Activated T-cell treated with anti-CD3 and anti-CD28 coated beads, Interleukin-2, amount 50 U/mL, for 72 hours (primary cell): Measurements from ENCODE around the gene AIG1. TPM values are rescaled to one million over a fixed set of nuclear protein-coding genes. Genes with fewer than 3 reads are reported as not detected.

Experiments used
- ATAC-seq, 2 donors: fragments of 150-1000 bp; cut with Tn5 transposase; replicated peaks in 1 of 2; 2 replicates each; pipeline ENCODE4 v1.10.0; 2021; ENCODE audit warnings: moderate library complexity in 2 of 2, mild to moderate bottlenecking in 1 of 2
- DNase-seq, 2 donors: peaks; one replicate each; pipeline ENCODE4 v3.0.0; 2021 to 2022; ENCODE audit warnings: mixed read lengths in 1 of 2
- H3K27ac Mint-ChIP-seq: one replicate; pipeline ENCODE4 v1.8.0; 2022; ENCODE audit warnings: mild to moderate bottlenecking, moderate library complexity, mixed read lengths
- H3K27me3 Mint-ChIP-seq: one replicate; pipeline ENCODE4 v1.8.0; 2022; ENCODE audit warnings: low read depth, mixed read lengths
- H3K36me3 Mint-ChIP-seq, 2 donors: one replicate each; pipeline ENCODE4 v1.8.0; 2022; ENCODE audit warnings: mixed read lengths in 2 of 2, mild to moderate bottlenecking in 1 of 2; ENCODE audit not compliant: insufficient read depth in 2 of 2
- H3K4me1 Mint-ChIP-seq: one replicate; pipeline ENCODE4 v1.8.0; 2022; ENCODE audit warnings: low read depth, mixed read lengths
- H3K4me3 Mint-ChIP-seq, 2 donors: one replicate each; pipeline ENCODE4 v1.8.0; 2022; ENCODE audit warnings: mild to moderate bottlenecking in 2 of 2, mixed read lengths in 2 of 2, moderate library complexity in 2 of 2
- H3K9me3 Mint-ChIP-seq, 2 donors: one replicate each; pipeline ENCODE4 v1.8.0; 2022; ENCODE audit warnings: mixed read lengths in 2 of 2
- total RNA-seq, 2 donors: library from RNA; stranded (reverse); gene quantifications; one replicate each; pipeline ENCODE4 v1.2.3, GENCODE V29; 2022

AIG1 gene
- total RNA-seq, 2 donors from 2014 or later: 23.8 to 28.2 TPM

- no peak overlapping the region for H3K4me3 Mint-ChIP-seq
Observed at GRCh38 chr6:143107911-143108761, 47.4 kb downstream of the AIG1 start.

DNA sequence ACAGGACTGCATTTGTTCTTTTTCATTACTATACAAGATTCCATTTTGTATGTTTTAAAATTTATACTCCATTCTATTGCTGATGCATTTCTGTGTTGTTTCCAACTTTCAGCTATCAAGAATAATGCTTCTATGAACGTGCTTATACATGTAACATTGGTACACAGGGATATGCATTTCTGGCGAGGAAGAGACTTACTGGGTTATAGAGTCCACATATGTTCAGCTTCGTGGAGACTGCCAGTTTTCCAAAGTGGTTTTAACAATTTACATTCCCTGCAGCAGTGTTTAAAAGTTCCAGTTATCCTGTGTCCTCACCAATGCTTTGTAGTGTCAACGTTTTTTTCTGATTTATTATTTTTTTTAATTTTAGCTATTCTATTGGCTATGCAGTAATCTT lies 48.5 kb downstream of the AIG1 start:
- Mint-ChIP-seq H3K27ac (no peak overlapping the region), H3K36me3 (peaks cover 0 to 2% of the 10 kb centered on the region in 2 donors)
- no peak for ATAC-seq

More at GRCh38 chr6:143107911-143108761, 47.4 kb downstream of the AIG1 start:
- no peak for DNase-seq
- Mint-ChIP-seq H3K27me3 (no peaks in the 10 kb centered on the region), H3K27ac (no peak overlapping the region), H3K9me3 (peaks cover 0 to 2% of the 10 kb centered on the region in 2 donors), H3K4me1 (peaks cover 18% of the 10 kb centered on the region), H3K36me3 (peaks cover 0 to 2% of the 10 kb centered on the region in 2 donors)
- ATAC-seq: no peak

GRCh38 chr6:143110572-143110971 lies 49.9 kb downstream of the AIG1 start:
- peaks cover 0 to 2% of the 10 kb centered on the region in 2 donors for H3K36me3 Mint-ChIP-seq
- no peak overlapping the region for H3K27ac Mint-ChIP-seq
- H3K4me3 Mint-ChIP-seq: no peak overlapping the region
- ATAC-seq (no peak), DNase-seq (no peak)
- peaks cover 12% of the 10 kb centered on the region for H3K4me1 Mint-ChIP-seq
- no peaks in the 10 kb centered on the region for H3K27me3 Mint-ChIP-seq
- no peaks in the 10 kb centered on the region for H3K9me3 Mint-ChIP-seq

More for the DNA sequence above, 48.5 kb downstream of the AIG1 start:
- no peak for DNase-seq
- Mint-ChIP-seq H3K4me1 (peaks cover 12% of the 10 kb centered on the region), H3K4me3 (no peak overlapping the region), H3K9me3 (no peaks in the 10 kb centered on the region), H3K27me3 (no peaks in the 10 kb centered on the region)

DNA sequence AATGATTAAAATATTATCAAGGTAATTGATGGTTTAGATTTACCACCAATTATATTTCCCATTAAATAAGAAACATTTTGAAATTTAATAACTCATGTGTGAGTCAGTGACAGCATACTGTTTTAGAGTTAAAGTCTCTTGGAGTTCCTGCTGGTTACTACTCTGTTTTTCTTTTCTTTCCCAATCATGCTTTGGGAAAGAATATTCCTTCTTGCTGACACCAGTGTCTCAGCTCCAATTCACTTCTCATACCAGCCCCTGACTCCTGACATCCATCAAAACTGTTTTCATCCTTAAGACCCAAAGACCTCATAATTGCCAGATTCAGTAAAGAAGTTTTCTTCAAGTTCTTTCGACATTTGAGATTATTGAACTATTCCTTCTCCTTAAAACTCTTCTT lies 50.3 kb downstream of the AIG1 start:
- ATAC-seq (no peak), DNase-seq (no peak)
- H3K4me3 Mint-ChIP-seq: no peak overlapping the region
- no peak overlapping the region for H3K27ac Mint-ChIP-seq
- H3K36me3 Mint-ChIP-seq: peaks cover 0 to 2% of the 10 kb centered on the region in 2 donors
- peaks cover 12% of the 10 kb centered on the region for H3K4me1 Mint-ChIP-seq
- no peaks in the 10 kb centered on the region for H3K27me3 Mint-ChIP-seq
- no peaks in the 10 kb centered on the region for H3K9me3 Mint-ChIP-seq

DNA sequence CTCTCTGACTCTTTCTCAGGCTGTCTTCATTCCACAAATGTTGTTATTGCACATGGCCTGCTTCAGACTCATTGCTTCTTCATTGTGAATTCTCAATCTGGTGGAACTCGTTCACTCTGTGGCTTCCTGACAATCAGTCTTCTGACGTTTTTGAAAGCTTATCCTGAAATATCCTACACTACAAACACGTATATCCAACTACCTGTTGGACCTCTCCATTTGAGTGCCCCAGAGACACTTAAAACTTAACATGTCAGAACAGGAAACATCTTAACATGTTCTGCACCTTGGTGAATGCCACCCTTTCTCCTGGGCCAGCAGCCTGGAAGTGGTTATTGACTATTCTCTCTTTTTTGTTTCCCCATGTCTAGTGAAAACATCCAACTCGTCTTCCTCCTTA lies 50.8 kb downstream of the AIG1 start:
- ATAC-seq: no peak
- Mint-ChIP-seq H3K9me3 (peaks cover 2 to 3% of the 10 kb centered on the region in 2 donors), H3K27ac (no peak overlapping the region), H3K4me3 (no peak overlapping the region), H3K27me3 (no peaks in the 10 kb centered on the region), H3K4me1 (peaks cover 12% of the 10 kb centered on the region), H3K36me3 (peaks cover 0 to 3% of the 10 kb centered on the region in 2 donors)
- no peak for DNase-seq

GRCh38 chr6:143112084-143112768 lies 51.5 kb downstream of the AIG1 start:
- no peak overlapping the region for H3K27ac Mint-ChIP-seq
- H3K27me3 Mint-ChIP-seq: no peaks in the 10 kb centered on the region
- H3K4me3 Mint-ChIP-seq: no peak overlapping the region
- H3K4me1 Mint-ChIP-seq: peaks cover 12% of the 10 kb centered on the region
- ATAC-seq (peak; percentile 66 to 77), DNase-seq (no peak)
- H3K36me3 Mint-ChIP-seq: peaks cover 0 to 6% of the 10 kb centered on the region in 2 donors
- H3K9me3 Mint-ChIP-seq: peaks cover 3 to 5% of the 10 kb centered on the region in 2 donors

- Mint-ChIP-seq H3K4me3 (no peak overlapping the region), H3K27ac (no peak overlapping the region), H3K9me3 (peaks cover 3 to 5% of the 10 kb centered on the region in 2 donors), H3K36me3 (peaks cover 0 to 6% of the 10 kb centered on the region in 2 donors), H3K27me3 (no peaks in the 10 kb centered on the region), H3K4me1 (peaks cover 12% of the 10 kb centered on the region)
- no peak for ATAC-seq
- no peak for DNase-seq
Observed at GRCh38 chr6:143112837-143113236, 52.1 kb downstream of the AIG1 start.

- no peak overlapping the region for H3K27ac Mint-ChIP-seq
- peaks cover 1 to 6% of the 10 kb centered on the region in 2 donors for H3K36me3 Mint-ChIP-seq
- no peaks in the 10 kb centered on the region for H3K27me3 Mint-ChIP-seq
Observed at GRCh38 chr6:143115728-143116127, 55.0 kb downstream of the AIG1 start.

GRCh38 chr6:143117108-143117507 lies 56.4 kb downstream of the AIG1 start:
- Mint-ChIP-seq H3K27me3 (no peaks in the 10 kb centered on the region), H3K4me3 (no peak overlapping the region), H3K9me3 (peaks cover 10 to 12% of the 10 kb centered on the region in 2 donors), H3K27ac (no peak overlapping the region), H3K4me1 (peaks cover 5% of the 10 kb centered on the region), H3K36me3 (peaks cover 5 to 9% of the 10 kb centered on the region in 2 donors)
- ATAC-seq: no peak
- no peak for DNase-seq

More at GRCh38 chr6:143115728-143116127, 55.0 kb downstream of the AIG1 start:
- DNase-seq: no peak
- Mint-ChIP-seq H3K9me3 (peaks cover 5 to 7% of the 10 kb centered on the region in 2 donors), H3K4me3 (no peak overlapping the region), H3K4me1 (peaks cover 12% of the 10 kb centered on the region)
- no peak for ATAC-seq

DNA sequence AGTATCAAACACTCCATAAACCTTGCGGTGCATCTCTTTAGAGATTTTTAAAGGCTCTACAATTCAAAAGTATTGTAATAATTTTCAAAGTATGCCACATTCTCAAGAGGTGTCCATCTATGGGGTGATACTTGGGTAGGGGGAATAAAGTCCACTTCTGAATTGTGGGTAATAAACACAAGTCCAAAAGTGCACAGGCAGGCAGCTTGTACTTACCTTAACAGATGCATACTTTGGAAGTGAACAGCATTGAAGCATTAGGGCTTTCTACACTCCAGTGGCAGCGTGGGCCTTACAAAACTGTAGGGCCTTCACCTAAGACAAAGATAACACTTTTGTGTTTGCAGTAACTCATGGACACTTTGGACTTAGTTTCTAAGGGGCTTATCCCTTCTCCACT lies 58.6 kb downstream of the AIG1 start:
- Mint-ChIP-seq H3K4me1 (no peaks in the 10 kb centered on the region), H3K9me3 (peaks cover 10 to 12% of the 10 kb centered on the region in 2 donors), H3K4me3 (no peak overlapping the region), H3K27ac (no peak overlapping the region), H3K27me3 (no peaks in the 10 kb centered on the region), H3K36me3 (peaks cover 9 to 11% of the 10 kb centered on the region in 2 donors)
- ATAC-seq: no peak
- no peak for DNase-seq

- Mint-ChIP-seq H3K27ac (peak overlapping the region; percentile 36), H3K36me3 (peaks cover 5 to 13% of the 10 kb centered on the region in 2 donors), H3K4me3 (no peak overlapping the region), H3K4me1 (peaks cover 7% of the 10 kb centered on the region), H3K27me3 (no peaks in the 10 kb centered on the region), H3K9me3 (peaks cover 6 to 7% of the 10 kb centered on the region in 2 donors)
- DNase-seq: no peak
- no peak for ATAC-seq
Observed at GRCh38 chr6:143123081-143123480, 62.4 kb downstream of the AIG1 start.

DNA sequence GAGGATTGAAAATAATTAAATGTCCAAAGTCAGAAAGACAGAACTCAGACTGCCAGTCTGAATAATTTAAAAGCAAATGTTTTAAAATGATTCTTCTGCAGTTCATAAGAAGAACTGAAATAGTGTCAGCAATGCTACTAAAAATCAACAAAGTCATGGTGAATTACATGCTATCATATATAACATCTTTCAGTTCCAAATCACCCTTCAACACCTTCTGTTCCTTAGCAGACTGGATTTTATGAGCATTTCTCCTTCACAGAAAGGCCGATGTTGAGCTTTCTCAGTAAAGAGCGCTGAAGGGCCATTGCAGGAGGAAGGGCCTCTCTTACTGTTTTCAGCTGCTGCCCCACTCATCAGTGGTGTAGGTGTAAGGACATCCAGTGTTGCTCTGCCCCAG lies 63.3 kb downstream of the AIG1 start:
- Mint-ChIP-seq H3K9me3 (peaks cover 6 to 7% of the 10 kb centered on the region in 2 donors), H3K36me3 (peaks cover 5 to 20% of the 10 kb centered on the region in 2 donors), H3K4me3 (no peak overlapping the region), H3K27me3 (no peaks in the 10 kb centered on the region), H3K27ac (no peak overlapping the region), H3K4me1 (peaks cover 7% of the 10 kb centered on the region)
- ATAC-seq (no peak), DNase-seq (no peak)

- ATAC-seq: no peak
Observed at GRCh38 chr6:143125455-143125854, 64.8 kb downstream of the AIG1 start.

More at GRCh38 chr6:143125455-143125854, 64.8 kb downstream of the AIG1 start:
- Mint-ChIP-seq H3K9me3 (peaks cover 4 to 7% of the 10 kb centered on the region in 2 donors), H3K27me3 (no peaks in the 10 kb centered on the region), H3K27ac (no peak overlapping the region), H3K4me3 (no peak overlapping the region), H3K36me3 (peaks cover 5 to 22% of the 10 kb centered on the region in 2 donors), H3K4me1 (peaks cover 7% of the 10 kb centered on the region)
- DNase-seq: no peak
